ENCODE data around the gene TCIRG1. TPM values are rescaled to one million over a fixed set of nuclear protein-coding genes. Genes with fewer than 3 reads are reported as not detected.

The TCIRG1 gene
- total and polyA plus RNA-seq, 2 of the 13 experiments (the other 11 are each of a cell fraction or from before 2014, with no cell fraction given): 48.0 to 69.6 TPM

DNA sequence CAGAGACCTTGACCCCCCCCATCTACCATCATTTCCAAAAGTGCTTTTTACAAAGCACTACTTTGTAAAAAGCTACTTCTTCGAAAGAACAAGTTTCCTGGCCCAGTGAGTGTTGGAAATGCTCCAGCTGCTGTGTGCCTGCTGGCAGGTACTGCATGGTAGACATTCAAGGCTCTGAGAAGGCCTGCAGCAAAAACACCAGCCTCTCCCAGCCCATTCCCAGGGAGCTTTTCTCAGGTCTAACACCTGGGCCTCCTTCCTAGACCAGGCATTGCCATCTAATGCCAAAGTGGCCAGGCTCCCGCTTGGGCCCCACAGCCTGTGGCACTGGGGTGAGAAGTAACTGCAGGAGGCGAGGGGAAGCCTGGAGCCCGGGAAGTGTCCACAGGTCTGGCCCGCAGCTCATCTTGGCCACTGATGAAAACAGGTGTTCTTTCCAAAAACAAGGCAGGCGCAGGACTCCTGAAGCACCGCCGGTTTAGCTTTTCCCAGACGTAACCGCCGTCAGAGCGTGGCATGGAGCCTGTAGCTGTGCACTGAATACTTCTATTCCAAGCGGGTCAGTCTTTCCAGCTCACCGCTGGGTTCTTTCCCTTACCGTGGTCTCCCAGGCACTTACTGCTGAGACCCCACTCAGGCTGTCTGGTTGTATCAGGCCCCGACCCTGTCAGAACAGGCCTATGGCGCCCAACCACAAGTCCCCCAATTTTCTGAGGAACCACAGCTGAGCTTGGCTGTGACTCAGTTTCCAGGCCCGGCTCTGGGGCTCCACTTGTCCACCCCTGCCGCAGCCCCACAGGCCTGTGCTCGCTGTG is 1.2 kb upstream of the TCIRG1 start (continued):
- TF ChIP-seq, protein P1, sequence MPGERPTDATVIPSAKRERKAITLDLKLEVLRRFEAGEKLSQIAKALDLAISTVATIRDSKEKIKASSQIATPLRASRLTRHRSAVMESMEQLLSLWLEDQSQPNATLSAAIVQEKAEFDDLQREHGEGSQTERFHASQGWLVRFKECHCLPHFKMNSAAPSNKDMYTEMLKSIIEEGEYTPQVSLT (CRISPR knock-in tag; IDR thresholded peaks at IDR 0.05; ENCODE audit: borderline replicate concordance, low read depth): no peak
- TF ChIP-seq, protein P2, sequence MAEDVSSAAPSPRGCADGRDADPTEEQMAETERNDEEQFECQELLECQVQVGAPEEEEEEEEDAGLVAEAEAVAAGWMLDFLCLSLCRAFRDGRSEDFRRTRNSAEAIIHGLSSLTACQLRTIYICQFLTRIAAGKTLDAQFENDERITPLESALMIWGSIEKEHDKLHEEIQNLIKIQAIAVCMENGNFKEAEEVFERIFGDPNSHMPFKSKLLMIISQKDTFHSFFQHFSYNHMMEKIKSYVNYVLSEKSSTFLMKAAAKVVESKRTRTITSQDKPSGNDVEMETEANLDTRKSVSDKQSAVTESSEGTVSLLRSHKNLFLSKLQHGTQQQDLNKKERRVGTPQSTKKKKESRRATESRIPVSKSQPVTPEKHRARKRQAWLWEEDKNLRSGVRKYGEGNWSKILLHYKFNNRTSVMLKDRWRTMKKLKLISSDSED (CRISPR knock-in tag; IDR thresholded peaks at IDR 0.05): no peak
- TF ChIP-seq ZNF296 (CRISPR knock-in tag; conservative IDR thresholded peaks at IDR 0.05) (no peak), SOX13 (IDR thresholded peaks at IDR 0.05) (no peak), SOX13 (CRISPR knock-in tag; conservative IDR thresholded peaks at IDR 0.05 in 1 of 2, IDR thresholded peaks at IDR 0.05 in 1 of 2) (no peak), IKZF4 (CRISPR knock-in tag; IDR thresholded peaks at IDR 0.05; ENCODE audit: borderline replicate concordance, low read depth, not compliant biosample characterization) (no peak), ZNF841 (CRISPR knock-in tag; IDR thresholded peaks at IDR 0.05; ENCODE audit: borderline replicate concordance) (no peak)
- TF ChIP-seq, protein P3, sequence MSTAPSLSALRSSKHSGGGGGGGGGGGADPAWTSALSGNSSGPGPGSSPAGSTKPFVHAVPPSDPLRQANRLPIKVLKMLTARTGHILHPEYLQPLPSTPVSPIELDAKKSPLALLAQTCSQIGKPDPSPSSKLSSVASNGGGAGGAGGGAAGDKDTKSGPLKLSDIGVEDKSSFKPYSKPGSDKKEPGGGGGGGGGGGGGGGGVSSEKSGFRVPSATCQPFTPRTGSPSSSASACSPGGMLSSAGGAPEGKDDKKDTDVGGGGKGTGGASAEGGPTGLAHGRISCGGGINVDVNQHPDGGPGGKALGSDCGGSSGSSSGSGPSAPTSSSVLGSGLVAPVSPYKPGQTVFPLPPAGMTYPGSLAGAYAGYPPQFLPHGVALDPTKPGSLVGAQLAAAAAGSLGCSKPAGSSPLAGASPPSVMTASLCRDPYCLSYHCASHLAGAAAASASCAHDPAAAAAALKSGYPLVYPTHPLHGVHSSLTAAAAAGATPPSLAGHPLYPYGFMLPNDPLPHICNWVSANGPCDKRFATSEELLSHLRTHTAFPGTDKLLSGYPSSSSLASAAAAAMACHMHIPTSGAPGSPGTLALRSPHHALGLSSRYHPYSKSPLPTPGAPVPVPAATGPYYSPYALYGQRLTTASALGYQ (CRISPR knock-in tag; IDR thresholded peaks at IDR 0.05): no peak
- TF ChIP-seq, protein P4, sequence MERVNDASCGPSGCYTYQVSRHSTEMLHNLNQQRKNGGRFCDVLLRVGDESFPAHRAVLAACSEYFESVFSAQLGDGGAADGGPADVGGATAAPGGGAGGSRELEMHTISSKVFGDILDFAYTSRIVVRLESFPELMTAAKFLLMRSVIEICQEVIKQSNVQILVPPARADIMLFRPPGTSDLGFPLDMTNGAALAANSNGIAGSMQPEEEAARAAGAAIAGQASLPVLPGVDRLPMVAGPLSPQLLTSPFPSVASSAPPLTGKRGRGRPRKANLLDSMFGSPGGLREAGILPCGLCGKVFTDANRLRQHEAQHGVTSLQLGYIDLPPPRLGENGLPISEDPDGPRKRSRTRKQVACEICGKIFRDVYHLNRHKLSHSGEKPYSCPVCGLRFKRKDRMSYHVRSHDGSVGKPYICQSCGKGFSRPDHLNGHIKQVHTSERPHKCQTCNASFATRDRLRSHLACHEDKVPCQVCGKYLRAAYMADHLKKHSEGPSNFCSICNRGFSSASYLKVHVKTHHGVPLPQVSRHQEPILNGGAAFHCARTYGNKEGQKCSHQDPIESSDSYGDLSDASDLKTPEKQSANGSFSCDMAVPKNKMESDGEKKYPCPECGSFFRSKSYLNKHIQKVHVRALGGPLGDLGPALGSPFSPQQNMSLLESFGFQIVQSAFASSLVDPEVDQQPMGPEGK (CRISPR knock-in tag; IDR thresholded peaks at IDR 0.05): no peak; the same call in 1 of the 2 replicates

All from HepG2 (cell line).